GM12874 (cell line): Measurements from ENCODE around the gene CTIF.

Source experiments
- TF ChIP-seq, protein P1 (sequence below): IDR thresholded peaks from 2 replicates; pipeline ENCODE4 v1.5.1; 2011; ENCODE audit warnings: low read depth, mild to moderate bottlenecking, control low read depth, low read length, moderate library complexity; ENCODE audit not compliant: insufficient read depth

Gene CTIF

DNA sequence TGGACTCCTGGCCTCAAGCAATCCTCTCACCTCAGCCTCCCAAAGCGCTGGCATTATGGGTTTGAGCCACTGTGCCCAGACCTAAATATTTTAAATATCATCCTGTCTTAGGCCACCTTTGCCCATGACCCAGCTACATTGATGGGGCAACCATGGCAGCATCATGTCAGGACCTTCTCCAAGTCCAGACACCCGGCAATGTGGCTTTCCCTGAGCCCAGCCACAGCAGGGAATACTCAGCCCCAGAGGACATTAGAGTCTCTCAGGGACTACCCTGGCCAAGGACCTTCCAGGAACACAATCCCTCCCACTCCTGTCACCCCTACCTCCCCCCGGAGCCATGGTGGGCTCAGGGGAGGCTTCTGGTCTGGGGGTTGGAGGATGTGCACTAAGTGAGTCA lies 339.1 kb downstream of the CTIF start:
- TF ChIP-seq, protein P1, sequence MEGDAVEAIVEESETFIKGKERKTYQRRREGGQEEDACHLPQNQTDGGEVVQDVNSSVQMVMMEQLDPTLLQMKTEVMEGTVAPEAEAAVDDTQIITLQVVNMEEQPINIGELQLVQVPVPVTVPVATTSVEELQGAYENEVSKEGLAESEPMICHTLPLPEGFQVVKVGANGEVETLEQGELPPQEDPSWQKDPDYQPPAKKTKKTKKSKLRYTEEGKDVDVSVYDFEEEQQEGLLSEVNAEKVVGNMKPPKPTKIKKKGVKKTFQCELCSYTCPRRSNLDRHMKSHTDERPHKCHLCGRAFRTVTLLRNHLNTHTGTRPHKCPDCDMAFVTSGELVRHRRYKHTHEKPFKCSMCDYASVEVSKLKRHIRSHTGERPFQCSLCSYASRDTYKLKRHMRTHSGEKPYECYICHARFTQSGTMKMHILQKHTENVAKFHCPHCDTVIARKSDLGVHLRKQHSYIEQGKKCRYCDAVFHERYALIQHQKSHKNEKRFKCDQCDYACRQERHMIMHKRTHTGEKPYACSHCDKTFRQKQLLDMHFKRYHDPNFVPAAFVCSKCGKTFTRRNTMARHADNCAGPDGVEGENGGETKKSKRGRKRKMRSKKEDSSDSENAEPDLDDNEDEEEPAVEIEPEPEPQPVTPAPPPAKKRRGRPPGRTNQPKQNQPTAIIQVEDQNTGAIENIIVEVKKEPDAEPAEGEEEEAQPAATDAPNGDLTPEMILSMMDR = no peak

DNA sequence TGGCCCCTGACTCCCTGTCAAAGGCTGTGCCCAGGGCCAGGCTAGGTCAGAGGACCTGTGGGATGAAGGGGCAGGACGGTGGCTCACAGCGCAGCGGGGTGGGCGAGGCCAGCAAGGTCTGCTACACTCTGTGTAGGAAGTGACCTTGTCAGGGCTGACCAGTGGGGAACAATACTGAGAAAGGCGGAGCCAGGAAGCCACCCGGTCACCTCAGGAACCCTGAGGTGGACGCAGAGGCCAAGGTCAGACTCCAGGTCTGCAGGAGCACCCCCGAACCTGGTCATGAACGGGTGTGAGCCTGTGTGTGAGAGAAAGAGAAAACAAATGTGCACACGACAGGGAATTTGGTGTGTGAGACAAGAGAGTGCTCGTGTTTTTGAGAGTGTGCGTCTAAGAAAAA lies 339.6 kb downstream of the CTIF start:
- TF ChIP-seq, protein P1 = no peak

DNA sequence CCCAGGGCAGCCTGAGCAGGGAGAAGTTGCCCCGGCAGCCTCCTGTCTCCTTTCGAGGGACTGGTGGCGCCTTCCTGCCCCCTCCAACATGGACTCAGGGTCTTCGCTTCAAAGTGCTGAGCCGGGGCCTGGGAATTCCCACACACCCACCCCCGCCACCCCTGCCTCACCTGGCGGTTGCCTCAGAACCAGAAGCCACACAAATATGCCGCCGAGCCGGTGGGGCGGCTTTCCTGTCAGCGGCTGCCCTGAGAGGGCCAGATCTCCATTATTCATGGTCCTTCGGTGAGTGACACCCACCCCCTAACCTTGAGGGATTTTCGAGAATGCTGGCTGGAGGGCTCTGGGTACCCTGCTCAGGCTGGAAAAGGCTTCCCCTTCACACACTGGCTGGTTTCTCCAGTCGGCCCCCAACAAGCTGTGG lies 340.2 kb downstream of the CTIF start:
- TF ChIP-seq, protein P1 = no peak

DNA sequence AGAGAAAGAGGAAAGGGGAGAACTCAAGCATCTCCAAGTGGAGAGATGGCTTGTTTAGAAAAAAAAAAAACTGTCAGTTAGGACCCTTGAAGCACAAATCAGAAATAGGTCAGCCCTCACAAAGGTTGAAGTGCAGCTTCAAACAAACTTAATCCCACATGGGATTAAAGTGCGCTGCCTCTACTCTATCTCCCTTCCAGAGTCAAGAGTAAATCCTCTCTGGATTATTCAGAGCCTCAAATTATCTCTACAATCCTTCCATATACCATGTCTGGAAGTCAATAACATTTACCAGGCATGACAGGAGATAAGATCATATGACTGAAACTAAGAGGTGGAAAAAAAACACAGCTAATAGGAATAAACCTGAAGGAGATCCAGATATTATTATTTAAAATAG lies 342.1 kb downstream of the CTIF start:
- TF ChIP-seq, protein P1 = no peak

DNA sequence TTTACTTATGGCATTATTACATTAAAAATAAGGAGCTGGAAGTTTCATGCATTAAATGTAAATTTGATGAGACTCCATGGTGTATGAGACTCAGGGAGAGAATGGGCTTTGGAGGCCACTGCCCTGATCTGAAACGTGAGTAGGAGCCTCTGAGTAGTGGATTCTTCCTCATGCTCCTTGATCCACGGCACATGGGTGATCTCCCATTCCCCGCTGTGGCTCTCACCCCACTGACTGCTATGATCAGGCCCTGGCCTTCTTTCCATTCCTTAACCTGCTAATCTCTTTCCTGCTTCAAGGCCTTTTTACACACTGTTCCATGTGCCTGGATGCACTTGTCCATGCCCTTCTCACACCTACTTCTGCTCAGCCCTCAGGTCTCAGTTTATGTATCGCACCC lies 343.5 kb downstream of the CTIF start:
- TF ChIP-seq, protein P1 = no peak

DNA sequence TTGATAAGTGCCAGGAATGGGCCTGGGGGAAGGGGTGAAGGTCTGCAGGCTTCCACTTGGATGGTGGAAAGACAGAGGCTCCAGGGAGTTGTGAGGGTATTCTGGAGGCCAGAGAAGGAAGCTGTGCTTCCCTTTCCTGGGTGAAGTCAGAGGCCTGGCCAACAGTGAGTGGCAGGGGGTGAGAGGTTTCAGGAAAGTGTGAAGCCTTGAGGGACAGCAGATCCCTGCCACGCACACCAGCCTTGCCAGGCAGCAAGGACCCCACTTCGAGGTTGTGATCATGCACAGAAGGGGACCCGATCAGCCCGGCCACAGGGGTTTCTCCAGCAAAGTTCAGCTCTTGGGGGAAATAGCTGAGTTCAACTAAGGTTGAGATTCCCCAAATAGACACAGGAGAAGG lies 345.5 kb downstream of the CTIF start:
- TF ChIP-seq, protein P1 = no peak

DNA sequence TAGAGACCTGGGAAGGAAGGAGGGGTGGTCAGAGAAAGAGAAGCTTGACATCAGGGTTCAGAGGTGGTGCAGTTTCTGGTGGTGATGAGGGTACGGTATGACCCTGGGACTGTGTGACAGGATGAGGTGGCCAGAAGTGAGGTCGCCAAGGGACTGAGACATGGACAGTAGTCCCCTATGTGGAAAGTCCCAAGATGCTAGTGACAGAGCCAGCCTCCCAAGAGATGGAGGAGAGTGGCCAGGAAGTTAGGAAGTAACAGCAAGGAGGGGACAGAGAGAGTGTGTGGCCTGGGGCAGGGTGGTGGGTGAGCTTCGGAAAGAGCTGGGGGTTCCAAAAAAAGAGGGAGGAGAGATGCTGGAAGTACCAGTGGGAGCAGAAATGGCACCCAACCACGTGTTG lies 345.9 kb downstream of the CTIF start:
- TF ChIP-seq, protein P1 = no peak

DNA sequence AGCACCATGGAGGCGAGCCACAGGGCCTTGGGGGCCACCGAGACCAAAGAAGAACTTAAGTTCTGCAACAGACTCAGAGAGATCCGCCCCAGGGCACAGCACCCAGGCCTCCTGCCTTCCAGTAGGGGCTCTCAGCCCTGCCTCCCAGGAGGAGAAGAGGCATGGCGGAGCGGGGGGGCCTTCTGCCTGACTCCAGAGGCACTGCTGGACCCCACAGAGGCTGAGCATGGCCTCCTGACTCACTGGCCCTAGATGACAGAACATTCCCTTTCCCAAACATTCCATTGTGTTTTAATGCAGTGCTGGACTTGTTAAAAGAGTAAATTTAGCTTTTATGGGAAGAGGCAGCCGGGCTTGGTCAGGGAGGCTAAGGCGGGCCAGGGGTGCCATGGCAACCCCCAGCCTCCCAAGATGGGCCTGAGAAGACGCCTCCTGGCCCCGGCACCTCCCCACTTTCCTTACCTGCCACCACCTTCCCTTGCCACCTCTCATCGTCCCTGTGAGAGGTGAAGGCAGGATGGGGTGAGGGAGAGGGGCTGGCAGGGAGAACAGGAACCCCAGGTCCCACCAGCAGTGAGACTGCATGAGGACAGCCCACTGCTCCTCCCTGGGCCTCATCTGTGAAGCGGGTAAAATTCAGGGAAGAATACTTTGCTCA lies 346.6 kb downstream of the CTIF start:
- TF ChIP-seq, protein P1 = no peak
